Hepatocyte (in vitro differentiated cells): Measurements from ENCODE around the gene PYY. TPM values are rescaled to one million over a fixed set of nuclear protein-coding genes. Genes with fewer than 3 reads are reported as not detected.
"Not testable (repeated sequence)": the region's sequence is repeated elsewhere in the genome, so short reads cannot be mapped to it uniquely, and the experiment has no call there.

Experiments used
- DNase-seq: peaks from one replicate; pipeline ENCODE4 v3.0.0-alpha.2; 2016; ENCODE audit warnings: low spot score
- H2AFZ ChIP-seq: fragments of 200-600 bp; sonication (generic); 2 replicates; pipeline ENCODE4 v1.6.0; 2016; ENCODE audit warnings: antibody characterized with exemption, mild to moderate bottlenecking
- H3K27ac ChIP-seq: fragments of 200-600 bp; sonication (generic); 2 replicates; pipeline ENCODE4 v1.5.1; 2016; ENCODE audit warnings: mild to moderate bottlenecking
- H3K27me3 ChIP-seq: fragments of 200-600 bp; sonication (generic); 2 replicates; pipeline ENCODE4 v1.6.1; 2016
- H3K36me3 ChIP-seq: fragments of 200-600 bp; sonication (generic); replicated peaks from 2 replicates; pipeline ENCODE4 v1.5.1; 2016; ENCODE audit warnings: low read depth; ENCODE audit not compliant: insufficient read depth
- H3K4me1 ChIP-seq: fragments of 200-600 bp; sonication (generic); 2 replicates; pipeline ENCODE4 v1.5.1; 2016; ENCODE audit warnings: mild to moderate bottlenecking, moderate library complexity; ENCODE audit not compliant: insufficient read depth
- H3K4me2 ChIP-seq: fragments of 200-600 bp; sonication (generic); 2 replicates; pipeline ENCODE4 v1.6.0; 2016
- H3K4me3 ChIP-seq: fragments of 200-600 bp; sonication (generic); 2 replicates; pipeline ENCODE4 v1.5.1; 2016; ENCODE audit warnings: mild to moderate bottlenecking
- H3K79me2 ChIP-seq: fragments of 200-600 bp; sonication (generic); 2 replicates; pipeline ENCODE4 v1.6.0; 2017; ENCODE audit warnings: mild to moderate bottlenecking
- H3K9me2 ChIP-seq: fragments of 200-600 bp; sonication (generic); replicated peaks from 2 replicates; pipeline ENCODE4 v1.6.0; 2017; ENCODE audit warnings: mild to moderate bottlenecking; ENCODE audit not compliant: insufficient read depth
- H3K9me3 ChIP-seq: fragments of 200-600 bp; sonication (generic); 2 replicates; pipeline ENCODE4 v1.5.1; 2016; ENCODE audit warnings: low read depth, mild to moderate bottlenecking
- H4K20me1 ChIP-seq: fragments of 200-600 bp; sonication (generic); 2 replicates; pipeline ENCODE4 v1.6.0; 2016; ENCODE audit warnings: mild to moderate bottlenecking; ENCODE audit not compliant: insufficient read depth, poor library complexity, severe bottlenecking
- CTCF ChIP-seq: fragments of 200-600 bp; sonication (generic); IDR thresholded peaks from 2 replicates; pipeline ENCODE4 v1.5.1; 2016; ENCODE audit warnings: antibody characterized with exemption, mild to moderate bottlenecking; ENCODE audit not compliant: poor library complexity
- EZH2 ChIP-seq: fragments of 200-600 bp; sonication (generic); IDR thresholded peaks from 2 replicates; pipeline ENCODE4 v1.6.1; 2016; ENCODE audit warnings: antibody characterized with exemption, mild to moderate bottlenecking, borderline replicate concordance
- EZH2phosphoT487 ChIP-seq: fragments of 200-600 bp; sonication (generic); IDR thresholded peaks from one replicate; pipeline ENCODE4 v1.6.1; 2018; ENCODE audit warnings: antibody characterized with exemption, mild to moderate bottlenecking, low read depth, moderate library complexity; ENCODE audit not compliant: unreplicated experiment, severe bottlenecking
- WGBS: methylation state at CpG from one replicate; pipeline ENCODE4 v1.1.6; 2016; ENCODE audit warnings: low lambda C conversion rate; ENCODE audit errors: missing lambda C conversion rate; 5-methylcytosine and 5-hydroxymethylcytosine counted together
- polyA plus RNA-seq: library from polyadenylated mRNA; unstranded; fragments of >200 nt; fragmentation: Nextera tagmentation; extraction: Ambion mirVana; gene quantifications from 2 replicates; pipeline ENCODE4 v1.2.1, GENCODE V29; 2016
- total RNA-seq: library from RNA; depleted of rRNA; stranded (reverse); fragments of >200 nt; gene quantifications from 2 replicates; pipeline ENCODE4 v1.2.3, GENCODE V29; 2014

The PYY gene
- total and polyA plus RNA-seq, 2 experiments from 2014 or later = 16.9 TPM; not detected in 1

- Histone ChIP-seq H4K20me1 (no peaks in the 10 kb centered on the region), H3K79me2 (no peaks in the 10 kb centered on the region), H3K4me1 (no peaks in the 10 kb centered on the region), H3K9me3 (no peaks in the 10 kb centered on the region), H3K4me2 (no peak overlapping the region), H3K27ac (no peak overlapping the region), H3K4me3 (no peak overlapping the region), H2AFZ (no peak overlapping the region), H3K36me3 (no peaks in the 10 kb centered on the region), H3K9me2 (no peaks in the 10 kb centered on the region), H3K27me3 (peaks cover 14% of the 10 kb centered on the region)
- TF ChIP-seq EZH2phosphoT487 (no peak), CTCF (no peak), EZH2 (no peak)
- no peak for DNase-seq
- 75% methylated on average over 7 of the region's 7 CpGs for WGBS
These were observed 8.7 kb upstream of the PYY start for GRCh38 chr17:43962479-43962878.

GRCh38 chr17:43961954-43962353, 8.2 kb upstream of the PYY start:
- 81% methylated on average over 2 of the region's 2 CpGs for WGBS
- H3K9me3 ChIP-seq = no peaks in the 10 kb centered on the region
- H3K4me1 ChIP-seq = no peaks in the 10 kb centered on the region
- no peaks in the 10 kb centered on the region for H3K36me3 ChIP-seq
- H2AFZ ChIP-seq = no peak overlapping the region
- no peaks in the 10 kb centered on the region for H3K9me2 ChIP-seq
- no peaks in the 10 kb centered on the region for H4K20me1 ChIP-seq
- no peaks in the 10 kb centered on the region for H3K79me2 ChIP-seq
- H3K27me3 ChIP-seq = peaks cover 14% of the 10 kb centered on the region
- H3K27ac ChIP-seq = no peak overlapping the region
- H3K4me2 ChIP-seq = no peak overlapping the region
- no peak for TF ChIP-seq EZH2phosphoT487
- TF ChIP-seq EZH2 = no peak
- H3K4me3 ChIP-seq = no peak overlapping the region
- no peak for DNase-seq

GRCh38 chr17:43961292-43961691, 7.6 kb upstream of the PYY start:
- not testable (repeated sequence) for H2AFZ ChIP-seq, H3K4me2 ChIP-seq, H3K79me2 ChIP-seq, H3K9me2 ChIP-seq, H3K27ac ChIP-seq, H3K36me3 ChIP-seq, H3K9me3 ChIP-seq, H4K20me1 ChIP-seq, DNase-seq, H3K4me1 ChIP-seq, H3K4me3 ChIP-seq
- 87% methylated on average over 6 of the region's 6 CpGs for WGBS
- H3K27me3 ChIP-seq = peaks cover 14% of the 10 kb centered on the region

GRCh38 chr17:43958748-43959352, 5.1 kb upstream of the PYY start:
- WGBS = 58% methylated on average over 2 of the region's 2 CpGs
- Histone ChIP-seq H3K36me3 (no peaks in the 10 kb centered on the region), H3K27me3 (peaks cover 38% of the 10 kb centered on the region)

More at GRCh38 chr17:43958748-43959352, 5.1 kb upstream of the PYY start:
- Histone ChIP-seq H3K27ac (no peak overlapping the region), H3K79me2 (no peaks in the 10 kb centered on the region), H2AFZ (no peak overlapping the region), H3K4me2 (no peak overlapping the region), H3K9me3 (no peaks in the 10 kb centered on the region), H4K20me1 (no peaks in the 10 kb centered on the region), H3K4me3 (no peak overlapping the region), H3K9me2 (no peaks in the 10 kb centered on the region), H3K4me1 (no peaks in the 10 kb centered on the region)
- DNase-seq = no peak
- no peak for TF ChIP-seq CTCF
- TF ChIP-seq EZH2 = no peak
- no peak for TF ChIP-seq EZH2phosphoT487
